Measurements from ENCODE around the gene FBXL3. TPM values are rescaled to one million over a fixed set of nuclear protein-coding genes. Genes with fewer than 3 reads are reported as not detected.
"Not testable (repeated sequence)": the region's sequence is repeated elsewhere in the genome, so short reads cannot be mapped to it uniquely, and the experiment has no call there.

The FBXL3 gene
- total RNA-seq, 1 donor from 2014 or later: 27.6 TPM

DNA sequence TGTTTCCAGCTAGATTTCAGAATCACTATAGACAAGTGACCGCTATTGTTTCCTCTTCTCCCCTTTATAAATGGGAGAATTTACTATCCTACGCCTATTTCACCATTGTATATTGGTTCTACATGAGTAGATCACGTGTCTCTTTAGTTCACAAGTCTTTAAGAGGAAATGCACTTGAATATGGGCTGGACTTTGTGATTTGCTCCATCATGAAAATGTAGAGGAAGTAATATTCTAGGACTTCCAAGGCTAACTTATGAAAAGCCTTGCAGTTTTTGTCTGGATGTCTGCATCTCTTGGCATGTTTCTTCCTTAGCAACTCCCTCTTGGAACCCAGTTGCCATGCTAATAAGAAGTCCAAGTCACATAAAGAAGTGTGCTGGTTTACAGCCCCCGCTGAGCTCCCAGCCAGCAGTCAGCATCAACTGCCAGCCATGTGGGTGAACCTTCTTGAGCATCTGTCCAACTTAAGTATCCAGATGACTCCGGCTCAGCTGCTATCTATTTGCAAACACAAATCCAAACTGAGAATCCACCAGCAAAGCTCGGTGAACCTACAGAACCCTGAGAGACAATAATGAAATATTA, 4.8 kb upstream of the FBXL3 start:
- intact Hi-C loops (cut with DNase I): no loop called here
- ATAC-seq (ENCODE audit: poor library complexity): no peak
- DNase-seq: no peak

DNA sequence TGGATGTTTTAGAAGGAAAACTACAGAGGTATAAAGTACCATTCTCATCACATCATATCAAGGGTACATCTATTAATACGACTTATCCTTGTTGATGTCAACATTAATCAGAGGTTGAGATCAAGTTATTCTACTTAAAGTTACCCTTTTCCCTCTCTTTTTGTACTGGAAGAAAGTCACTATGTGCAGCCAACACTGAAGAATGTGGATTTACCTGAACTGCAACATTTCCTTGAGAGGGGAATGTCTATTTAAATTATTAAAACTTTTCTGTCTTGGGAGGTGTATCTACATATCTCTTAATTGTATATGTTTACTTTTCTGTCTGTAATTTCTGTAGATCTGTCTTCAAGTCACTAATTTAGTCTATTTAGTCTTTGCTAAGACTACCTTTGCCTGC, 2.5 kb upstream of the FBXL3 start:
- no peak for ATAC-seq (ENCODE audit: poor library complexity)
- intact Hi-C loops (cut with DNase I): no loop called here
- no peak for DNase-seq

DNA sequence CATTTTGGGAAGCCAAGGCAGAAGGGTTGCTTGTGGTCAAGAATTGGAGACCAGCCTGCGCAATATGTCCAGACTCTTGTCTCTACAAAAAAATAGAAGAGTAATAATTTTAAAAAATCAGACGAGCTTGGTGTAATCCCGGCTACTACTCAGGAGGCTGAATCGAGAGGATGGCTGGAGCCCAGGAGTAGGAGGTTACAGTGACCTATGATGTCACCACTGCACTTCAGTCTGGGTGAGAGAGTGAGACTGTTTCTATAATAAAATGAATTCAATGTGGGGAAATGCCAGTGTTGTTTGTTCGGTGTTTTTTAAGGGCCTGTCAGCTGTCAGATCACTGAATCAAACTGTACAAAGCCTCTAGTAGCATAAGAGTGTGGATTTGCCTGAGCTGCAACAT, 1.2 kb upstream of the FBXL3 start:
- intact Hi-C loops (cut with DNase I): no loop called here
- DNase-seq: no peak
- ATAC-seq (ENCODE audit: poor library complexity): peak; percentile 21

DNA sequence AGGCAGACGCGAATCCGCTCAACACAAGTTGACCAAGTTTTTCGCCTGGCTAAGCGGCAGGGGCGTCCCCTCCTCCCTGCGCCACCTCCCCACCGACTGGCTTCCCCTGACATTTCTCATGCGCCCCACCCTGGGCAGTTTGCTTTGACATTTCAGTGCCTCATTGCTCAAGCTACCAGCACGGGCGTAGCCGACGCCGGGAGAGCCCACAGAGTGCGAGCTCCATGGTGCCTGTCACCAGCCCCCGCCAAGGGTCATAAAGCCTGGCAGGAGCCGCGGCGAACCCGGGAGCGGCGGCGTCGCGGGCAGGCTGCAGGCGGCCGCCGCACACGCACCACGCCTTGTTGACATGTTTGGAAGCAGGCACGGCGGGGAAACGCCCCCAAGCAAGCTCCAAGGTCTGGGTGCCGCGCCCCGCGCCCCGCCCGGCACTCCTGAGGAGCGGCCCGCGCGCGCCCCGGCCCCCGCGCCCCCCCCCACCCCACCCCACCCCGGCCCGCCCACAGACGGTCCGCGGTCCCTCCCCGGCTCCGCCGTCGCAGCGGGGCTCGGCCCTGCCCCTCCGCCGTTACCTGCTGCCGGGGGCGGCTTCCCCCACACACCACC, 601 bp downstream of the FBXL3 start:
- DNase-seq: peak; percentile 94
- peak; percentile 79 for ATAC-seq (ENCODE audit: poor library complexity)
- intact Hi-C loops (cut with DNase I): no loop called here

DNA sequence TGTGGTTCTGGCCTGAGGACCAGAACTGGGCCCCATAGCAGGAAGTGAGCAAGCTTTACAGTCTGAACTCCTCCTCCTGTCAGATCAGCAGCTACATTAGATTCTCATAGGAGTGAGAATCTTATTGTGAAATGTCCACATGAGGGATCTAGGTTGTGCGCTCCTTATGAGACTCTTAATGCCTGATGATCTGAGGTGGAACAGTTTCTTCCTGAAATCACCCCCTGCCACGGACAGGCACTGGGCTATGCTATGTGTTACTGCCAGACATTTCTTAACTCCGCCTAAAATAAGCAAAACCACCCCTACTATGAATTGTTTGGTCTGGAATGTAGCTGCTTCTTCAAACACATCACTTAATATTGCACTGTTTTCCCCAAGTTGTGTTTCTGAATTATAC, 4.6 kb downstream of the FBXL3 start:
- no peak for ATAC-seq (ENCODE audit: poor library complexity)
- intact Hi-C loops (cut with DNase I): no loop called here

DNA sequence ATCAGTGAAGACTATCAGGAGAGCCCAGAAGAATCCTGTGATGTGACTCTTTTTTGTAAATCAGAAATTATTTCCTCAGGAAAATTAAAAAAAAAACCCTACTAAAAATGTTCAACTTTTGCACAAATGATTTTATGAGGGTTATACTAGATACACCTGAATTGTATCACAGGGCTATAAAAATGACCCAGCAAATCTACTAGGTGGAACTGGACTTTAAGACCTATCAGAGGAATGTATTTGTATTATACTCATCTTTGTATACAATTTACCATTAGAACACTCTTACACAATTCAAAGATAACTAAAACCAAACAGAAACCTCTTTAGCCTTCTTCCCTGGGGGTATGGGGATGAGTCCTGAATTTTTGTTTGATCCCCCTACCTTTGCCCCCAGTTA, 7.2 kb downstream of the FBXL3 start:
- ATAC-seq (ENCODE audit: poor library complexity) (no peak), DNase-seq (no peak)
- intact Hi-C loops (cut with DNase I): no loop called here

More for the DNA sequence above, 4.6 kb downstream of the FBXL3 start:
- no peak for DNase-seq

DNA sequence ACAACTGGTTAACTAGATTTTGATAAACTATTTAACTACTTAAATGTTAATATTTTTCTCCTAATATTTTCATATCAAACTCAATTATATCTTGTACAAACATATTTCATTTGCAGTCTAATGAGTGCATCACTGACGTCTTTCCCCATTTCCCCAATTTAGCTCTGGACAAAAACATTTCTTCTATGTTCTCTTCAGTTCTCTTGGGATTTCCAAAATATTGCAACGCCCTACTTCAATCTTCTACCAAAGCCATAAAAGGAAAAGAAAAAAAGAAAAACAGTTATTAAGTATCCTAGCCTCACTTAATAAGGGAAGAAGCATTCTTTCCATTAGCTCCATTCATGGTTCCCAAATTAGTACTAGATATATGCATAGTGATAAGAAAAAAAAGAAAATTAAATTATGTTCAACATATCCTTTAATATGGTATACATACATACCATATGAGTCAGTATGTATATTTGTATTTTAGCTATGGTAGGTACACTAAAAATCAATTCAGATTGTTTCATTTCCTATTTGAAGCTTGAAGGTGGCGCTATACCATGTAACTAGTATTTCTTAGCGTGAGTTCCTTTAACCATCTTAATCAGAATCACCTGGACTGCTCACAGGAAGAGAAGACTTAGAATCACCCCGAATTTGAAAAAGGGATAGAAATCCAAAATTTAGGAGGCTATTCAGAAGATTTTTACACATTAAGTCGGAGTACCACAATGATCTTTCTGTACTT, 9.9 kb downstream of the FBXL3 start:
- DNase-seq (no peak), ATAC-seq (ENCODE audit: poor library complexity) (peak; percentile 47)
- intact Hi-C loops (cut with DNase I): no loop called here

DNA sequence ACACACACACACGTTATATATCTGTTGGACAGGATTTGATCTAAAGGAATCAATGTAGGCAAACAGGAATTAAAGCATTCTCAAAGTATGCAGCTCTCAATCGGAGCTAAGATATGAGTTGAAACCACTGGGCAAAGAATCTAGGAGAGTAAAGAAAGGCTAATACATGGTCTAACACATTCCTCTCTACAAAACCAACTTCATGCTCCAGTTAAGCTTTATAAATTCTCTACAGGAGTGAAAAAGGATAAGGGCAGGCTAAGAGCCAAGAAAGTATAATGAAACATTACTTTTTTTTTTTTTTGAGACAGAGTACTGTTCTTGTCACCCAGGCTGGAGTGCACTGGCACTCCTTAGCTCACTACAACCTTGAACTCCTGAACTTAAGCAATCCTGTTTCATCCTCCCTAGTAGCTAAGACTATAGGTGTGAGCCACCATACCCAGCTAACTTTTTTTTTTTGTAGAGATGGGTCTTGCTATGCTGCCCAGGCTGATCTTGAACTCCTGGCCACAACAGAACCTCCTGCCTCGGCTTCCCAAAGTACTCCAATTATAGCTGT, 10.6 kb downstream of the FBXL3 start:
- DNase-seq (no peak), ATAC-seq (ENCODE audit: poor library complexity) (peak; percentile 42)
- intact Hi-C loops (cut with DNase I): no loop called here

DNA sequence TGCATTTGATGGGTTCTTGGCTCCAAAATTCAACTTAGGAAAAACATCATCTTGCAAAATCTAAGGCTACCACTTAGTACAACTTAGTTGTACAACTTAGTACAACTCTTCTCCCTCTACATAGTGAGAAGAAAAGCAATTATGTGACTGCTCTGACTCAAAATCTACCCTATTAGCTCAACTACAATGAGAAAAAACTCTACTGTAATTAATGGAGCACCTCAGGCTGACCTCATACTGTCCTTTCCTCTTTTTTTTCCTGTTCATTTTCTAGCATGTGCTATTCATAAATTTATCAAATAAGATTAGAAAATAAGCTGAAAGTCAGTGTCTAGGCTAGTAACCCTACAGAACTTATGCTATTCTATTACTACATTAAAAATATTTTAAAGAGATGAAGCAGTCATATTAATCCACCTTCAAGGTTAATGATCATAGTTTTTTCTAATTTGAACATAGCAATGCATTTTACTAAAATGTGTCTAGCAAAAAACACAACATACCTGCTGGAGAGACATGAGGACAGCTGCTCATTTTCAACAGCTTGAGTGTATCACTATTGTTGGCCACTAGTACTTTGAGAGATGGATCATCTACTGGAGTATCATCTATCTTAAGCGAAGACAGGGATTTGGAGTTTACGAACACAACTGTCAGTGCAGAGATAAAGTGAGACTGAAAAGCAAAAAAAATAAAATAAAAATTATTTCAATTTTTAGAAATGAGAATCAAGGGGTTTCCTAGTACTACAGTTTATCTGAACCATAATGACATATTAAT, 11.9 kb downstream of the FBXL3 start:
- DNase-seq (no peak), ATAC-seq (ENCODE audit: poor library complexity) (no peak)
- intact Hi-C loops (cut with DNase I): no loop called here

DNA sequence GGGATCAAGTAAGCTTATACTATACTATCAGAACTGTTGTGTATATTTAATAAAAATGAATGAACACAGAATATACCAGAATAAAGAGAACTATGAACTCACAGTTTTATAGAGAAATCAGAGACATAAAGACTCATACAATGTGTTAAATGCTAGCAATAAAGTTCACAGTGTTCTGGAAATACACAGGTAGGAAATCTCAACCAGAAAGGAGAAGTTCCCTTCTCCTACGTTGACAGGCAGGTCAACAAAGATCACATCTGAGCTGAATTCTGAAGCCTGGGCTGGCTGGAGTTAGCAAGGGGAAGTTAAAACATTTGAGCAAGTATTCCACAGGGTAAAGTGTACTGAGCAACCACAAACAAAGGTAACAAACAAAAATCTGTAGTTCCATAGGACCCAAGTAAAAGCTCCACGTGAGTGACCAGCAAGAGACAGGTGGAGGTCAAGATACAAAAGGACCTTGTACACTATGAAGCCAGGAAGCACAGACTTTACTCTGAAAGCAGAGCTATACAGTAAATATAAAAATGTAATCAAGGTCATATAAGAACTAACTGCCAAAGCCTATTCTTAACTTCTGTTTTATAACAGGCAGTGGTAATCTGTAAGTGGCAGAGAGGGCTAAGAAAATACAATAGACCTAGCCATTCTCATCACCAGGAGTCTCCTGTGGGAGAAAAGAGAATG, 13.0 kb downstream of the FBXL3 start:
- intact Hi-C loops (cut with DNase I): no loop called here
- DNase-seq: no peak
- ATAC-seq (ENCODE audit: poor library complexity): no peak

DNA sequence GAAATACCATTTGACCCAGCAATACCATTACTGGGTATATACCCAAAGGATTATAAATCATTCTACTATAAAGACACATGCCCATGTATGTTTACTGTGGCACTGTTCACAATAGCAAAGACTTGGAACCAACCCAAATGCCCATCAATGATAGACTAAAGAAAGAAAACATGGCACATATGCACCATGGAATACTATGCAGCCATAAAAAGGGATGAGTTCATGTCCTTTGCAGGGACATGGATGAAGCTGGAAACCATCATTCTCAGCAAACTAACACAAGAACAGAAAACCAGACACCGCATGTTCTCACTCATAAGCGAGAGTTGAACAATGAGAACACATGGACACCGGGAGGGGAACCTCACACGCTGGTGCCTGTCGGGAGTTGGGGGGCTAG, 17.2 kb downstream of the FBXL3 start:
- DNase-seq; intact Hi-C loops (cut with DNase I); ATAC-seq (ENCODE audit: poor library complexity): not testable (repeated sequence)

DNA sequence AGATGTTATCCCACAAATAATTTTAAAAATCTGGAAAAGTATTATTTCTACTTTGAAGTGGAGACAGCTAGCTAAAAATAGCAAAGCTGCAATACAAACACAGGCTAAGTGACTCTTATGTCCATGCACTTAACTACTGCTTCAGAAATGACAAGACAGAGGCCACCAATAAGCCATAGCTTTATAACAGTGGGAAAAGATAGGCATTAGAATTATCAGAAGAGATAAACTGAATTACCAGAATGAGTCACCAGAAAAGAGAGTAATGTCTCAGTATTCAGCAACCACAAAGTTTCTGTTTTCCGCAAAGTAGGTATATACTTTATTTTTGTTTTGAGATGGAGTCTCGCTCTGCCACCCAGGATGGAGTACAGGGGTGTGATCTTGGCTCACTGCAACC, 17.9 kb downstream of the FBXL3 start:
- intact Hi-C loops (cut with DNase I): no loop called here
- DNase-seq (no peak), ATAC-seq (ENCODE audit: poor library complexity) (peak; percentile 76)

DNA sequence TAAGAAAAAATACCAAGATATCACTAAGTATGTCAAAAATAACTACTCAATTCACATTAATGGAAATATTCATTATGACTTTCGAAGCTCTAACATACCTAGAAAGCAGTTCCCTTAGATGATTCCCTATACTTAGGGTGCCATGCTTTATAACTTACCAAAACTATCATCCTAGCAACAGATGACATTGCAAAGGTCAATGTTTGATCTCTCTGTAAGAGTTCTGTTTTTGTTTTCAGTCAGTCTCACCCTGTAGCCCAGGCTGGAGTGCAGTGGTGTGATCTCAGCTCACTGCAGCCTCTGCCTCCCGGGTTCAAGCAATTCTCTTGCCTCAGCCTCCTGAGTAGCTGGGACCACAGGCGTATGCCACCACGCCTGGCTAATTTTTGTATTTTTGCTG, 18.6 kb downstream of the FBXL3 start:
- ATAC-seq (ENCODE audit: poor library complexity): peak; percentile 69
- DNase-seq; intact Hi-C loops (cut with DNase I): not testable (repeated sequence)

DNA sequence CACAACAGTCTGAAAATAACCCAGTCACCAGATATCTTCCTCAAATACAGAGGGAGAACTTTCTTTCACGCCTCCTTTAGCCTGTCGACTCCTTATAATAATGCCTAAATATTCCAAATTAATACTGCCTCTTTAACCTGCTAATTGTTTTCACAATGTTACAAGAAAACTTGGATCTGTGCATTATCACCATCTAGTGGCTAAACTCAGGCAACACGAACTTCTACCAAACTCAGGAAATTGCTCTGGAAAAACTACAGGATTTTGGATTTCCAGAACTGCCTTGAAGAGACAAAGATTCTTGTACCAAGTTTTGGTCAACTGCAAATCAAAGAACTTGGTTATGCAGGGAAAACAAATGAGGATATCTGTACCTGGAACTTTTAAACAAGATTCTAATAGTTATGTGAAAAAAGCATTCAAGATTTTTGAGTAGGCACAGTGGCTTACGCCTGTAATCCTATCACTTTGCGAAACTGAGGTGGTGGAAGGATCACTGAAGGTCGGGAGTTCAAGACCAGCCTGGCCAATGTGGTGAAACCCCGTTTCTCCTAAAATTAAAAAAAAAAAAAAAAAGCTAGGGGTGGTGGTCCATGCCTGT, 24.3 kb downstream of the FBXL3 start:
- intact Hi-C loops (cut with DNase I): no loop called here
- DNase-seq: no peak
- peak; percentile 66 for ATAC-seq (ENCODE audit: poor library complexity)

DNA sequence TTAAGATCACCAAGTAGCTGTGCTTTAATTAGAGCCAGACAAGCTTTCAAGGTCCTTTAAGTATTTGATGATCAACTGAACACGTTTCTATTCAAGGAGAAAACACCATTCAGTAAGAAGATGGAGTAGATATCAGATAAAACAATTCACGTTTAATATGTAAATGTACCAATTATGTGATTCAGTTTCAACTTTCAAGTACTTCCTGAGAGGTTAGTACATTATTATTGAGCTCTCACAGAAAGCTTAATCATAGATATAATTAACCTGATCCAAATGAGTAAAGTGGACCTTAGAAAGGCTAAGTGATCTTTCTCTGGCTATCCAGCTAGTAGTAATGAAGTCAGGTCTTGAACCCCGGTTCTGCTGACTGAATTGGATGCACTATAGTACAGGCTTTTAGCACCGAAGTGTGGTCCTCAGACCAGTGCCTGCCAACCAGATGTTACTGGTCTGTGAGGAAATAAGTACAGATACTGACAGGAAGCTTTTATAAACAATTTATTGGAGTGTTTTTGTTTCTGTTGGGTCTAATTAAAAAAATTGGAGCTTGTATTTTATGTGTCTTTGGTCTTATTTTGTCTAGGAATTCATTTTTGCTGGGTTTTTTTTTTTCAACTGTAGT, 24.9 kb downstream of the FBXL3 start:
- intact Hi-C loops (cut with DNase I): no loop called here
- ATAC-seq (ENCODE audit: poor library complexity) (peak; percentile 26), DNase-seq (no peak)

DNA sequence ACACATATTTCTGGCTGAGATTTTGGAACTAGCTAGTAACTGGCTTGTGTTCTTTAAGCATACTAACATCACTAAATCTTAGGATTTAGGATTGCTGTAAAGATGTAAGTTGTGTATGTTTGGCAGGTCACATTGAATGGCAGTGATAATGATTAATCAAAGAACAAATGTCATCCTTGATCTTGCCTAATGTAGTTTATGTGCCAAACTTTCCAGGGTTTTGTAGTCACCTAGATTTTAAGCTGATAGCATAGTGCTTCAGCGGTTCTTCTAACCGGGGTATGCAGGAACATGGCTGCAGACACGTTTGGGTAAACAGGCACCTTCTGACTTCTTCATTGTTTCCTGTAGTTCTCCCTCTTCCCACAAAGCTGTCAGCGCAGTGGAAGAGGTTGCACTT, 25.4 kb downstream of the FBXL3 start:
- ATAC-seq (ENCODE audit: poor library complexity) (no peak), DNase-seq (no peak)

DNA sequence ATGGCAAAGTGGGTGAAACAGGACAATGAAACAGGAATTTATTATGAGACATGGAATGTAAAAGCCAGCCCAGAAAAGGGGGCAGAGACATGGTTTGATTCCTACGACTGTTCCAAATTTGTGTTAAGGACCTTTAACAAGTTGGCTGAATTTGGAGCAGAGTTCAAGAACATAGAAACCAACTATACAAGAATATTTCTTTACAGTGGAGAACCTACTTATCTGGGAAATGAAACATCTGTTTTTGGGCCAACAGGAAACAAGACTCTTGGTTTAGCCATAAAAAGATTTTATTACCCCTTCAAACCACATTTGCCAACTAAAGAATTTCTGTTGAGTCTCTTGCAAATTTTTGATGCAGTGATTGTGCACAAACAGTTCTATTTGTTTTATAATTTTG, 26.5 kb downstream of the FBXL3 start:
- DNase-seq: no peak
- intact Hi-C loops (cut with DNase I): no loop called here
- no peak for ATAC-seq (ENCODE audit: poor library complexity)

More for the DNA sequence above, 25.4 kb downstream of the FBXL3 start:
- intact Hi-C loops (cut with DNase I): no loop called here

DNA sequence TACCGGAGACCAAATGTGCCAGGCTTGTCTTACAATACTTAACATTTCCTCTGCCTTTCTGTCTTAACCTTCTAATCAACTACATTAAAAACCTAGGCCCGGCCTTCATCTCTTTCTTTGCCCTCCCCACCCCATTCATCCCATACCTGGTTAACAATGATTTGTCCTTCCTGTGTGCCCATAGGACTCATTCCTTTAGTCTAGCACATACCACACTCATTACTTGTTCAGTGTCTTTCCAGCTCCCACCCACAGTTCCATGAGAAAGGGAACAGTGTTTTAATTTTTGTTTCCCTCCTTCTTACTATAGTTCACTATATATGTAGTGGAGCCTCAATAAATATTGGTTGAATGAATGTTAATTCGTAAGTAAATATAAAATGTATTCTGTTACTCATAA, 32.7 kb downstream of the FBXL3 start:
- DNase-seq (no peak), ATAC-seq (ENCODE audit: poor library complexity) (no peak)
- intact Hi-C loops (cut with DNase I): no loop called here
